Panc1 (cell line): ENCODE results near the gene TM2D3. TPM values are rescaled to one million over a fixed set of nuclear protein-coding genes. Genes with fewer than 3 reads are reported as not detected.

Source experiments
- ATAC-seq: fragments of 200-7000 bp; cut with Tn5 transposase; 2 replicates; pipeline ENCODE4 v1.9.1; 2020; ENCODE audit warnings: mild to moderate bottlenecking, moderate library complexity
- BruUV-seq: library from RNA; stranded (reverse); fragments of 400-500 nt; replicated peaks from 2 replicates; lab custom pipeline; 2021; lab: Mats Ljungman, UMichigan
- CTCF ChIA-PET: fragments of 300-600 bp; sonication (Branson Sonifier 250); formaldehyde crosslinking; loops from one replicate; lab custom pipeline; 2022; ENCODE audit warnings: antibody characterized with exemption; lab: Charles Lee
- POLR2A ChIA-PET: fragments of 300-600 bp; sonication (Branson Sonifier 250); formaldehyde crosslinking; loops from one replicate; lab custom pipeline; 2022; ENCODE audit warnings: antibody characterized with exemption; lab: Charles Lee
- DNase-seq: peaks from one replicate; pipeline ENCODE4 v3.0.0-alpha.2; 2010; ENCODE audit warnings: low read depth, low spot score
- H3K27ac ChIP-seq: 2 replicates; pipeline ENCODE4 v1.5.1; 2011; ENCODE audit warnings: mild to moderate bottlenecking, low read length, inconsistent platforms
- H3K27me3 ChIP-seq: fragments of 200-500 bp; sonication (Bioruptor generic); 2 replicates; pipeline ENCODE4 v1.6.0; 2014; ENCODE audit warnings: low read length, inconsistent platforms; ENCODE audit not compliant: control insufficient read depth, insufficient read depth
- H3K36me3 ChIP-seq: fragments of 200-500 bp; sonication (Bioruptor generic); 2 replicates; pipeline ENCODE4 v1.5.1; 2014; ENCODE audit warnings: inconsistent platforms, mild to moderate bottlenecking, low read length, moderate library complexity; ENCODE audit not compliant: control insufficient read depth, insufficient read depth
- H3K4me1 ChIP-seq: 2 replicates; pipeline ENCODE4 v1.5.1; 2011; ENCODE audit warnings: inconsistent platforms, mild to moderate bottlenecking, low read length, moderate library complexity; ENCODE audit not compliant: control insufficient read depth, insufficient read depth
- H3K4me3 ChIP-seq, 2 experiments: 2 replicates each; pipeline ENCODE4 v1.5.1; 2011 to 2012; ENCODE audit warnings: low read depth in 2 of 2, low read length in 2 of 2, mild to moderate bottlenecking in 2 of 2, inconsistent platforms in 1 of 2, moderate library complexity in 1 of 2
- H3K9me3 ChIP-seq: fragments of 200-500 bp; sonication (Bioruptor generic); 2 replicates; pipeline ENCODE4 v1.5.1; 2014; ENCODE audit warnings: low read depth, mild to moderate bottlenecking, inconsistent platforms, low read length, moderate library complexity; ENCODE audit not compliant: control insufficient read depth, insufficient read depth
- CTCF ChIP-seq: fragments of 450-650 bp; IDR thresholded peaks from 2 replicates; pipeline ENCODE4 v1.5.1; 2017; ENCODE audit warnings: mild to moderate bottlenecking
- POLR2AphosphoS5 ChIP-seq: IDR thresholded peaks from 2 replicates; pipeline ENCODE4 v1.6.1; 2012; ENCODE audit warnings: mild to moderate bottlenecking, low read depth, low read length, moderate library complexity
- REST ChIP-seq, 2 experiments: IDR thresholded peaks; 2 replicates each; pipeline ENCODE4 v1.6.1; 2011 to 2012; ENCODE audit warnings: low read depth in 2 of 2, control low read depth in 1 of 2, low read length in 1 of 2, mild to moderate bottlenecking in 1 of 2, moderate library complexity in 1 of 2; ENCODE audit not compliant: insufficient read depth in 1 of 2
- SIN3A ChIP-seq: IDR thresholded peaks from 2 replicates; pipeline ENCODE4 v1.6.1; 2012; ENCODE audit warnings: low read depth, mild to moderate bottlenecking, low read length, moderate library complexity, borderline replicate concordance; ENCODE audit not compliant: insufficient read depth
- TCF7L2 ChIP-seq: IDR thresholded peaks from 2 replicates; pipeline ENCODE4 v1.6.1; 2011; ENCODE audit warnings: mild to moderate bottlenecking, low read depth, low read length, inconsistent platforms
- in situ Hi-C: cut with HindIII; loops from 2 replicates; pipeline ENCODE4 v1.10.0; 2016; ENCODE audit warnings: low sequenced_read_pairs, low pct_unique_long_range_greater_than_20kb
- intact Hi-C: fragments of 100-400 bp; cut with micrococcal nuclease; formaldehyde crosslinking; loops from one replicate; pipeline ENCODE4 v1.10.0; 2022; ENCODE audit not compliant: unreplicated experiment
- total RNA-seq: library from RNA; stranded (reverse); gene quantifications from one replicate; pipeline ENCODE4 v1.2.1, GENCODE V29; 2021; ENCODE audit not compliant: unreplicated experiment

The TM2D3 gene
- total RNA-seq, 1 experiment from 2014 or later: 53.4 TPM

GRCh38 chr15:101620671-101621070 is 31.5 kb downstream of the TM2D3 start:
- H3K9me3 ChIP-seq: no peaks in the 10 kb centered on the region
- ChIA-PET CTCF (no interaction called here), POLR2A (no interaction called here)
- peaks cover 10% of the 10 kb centered on the region for H3K4me1 ChIP-seq
- intact Hi-C loops: no loop called here
- in situ Hi-C loops: no loop called here
- ATAC-seq: no peak
- no peak overlapping the region for H3K4me3 ChIP-seq
- no peaks in the 10 kb centered on the region for H3K27me3 ChIP-seq
- TF ChIP-seq TCF7L2 (no peak), REST (IDR thresholded peaks at IDR 0.05; ENCODE audit: insufficient read depth in 1 of 2, low read depth in 2 of 2, low read length in 1 of 2) (no peak), POLR2AphosphoS5 (no peak), CTCF (no peak)
- BruUV-seq: no TSS peak
- no peak for DNase-seq
- H3K36me3 ChIP-seq: no peaks in the 10 kb centered on the region
- no peak overlapping the region for H3K27ac ChIP-seq

GRCh38 chr15:101619615-101619865 is 32.6 kb downstream of the TM2D3 start:
- no peak overlapping the region for H3K27ac ChIP-seq
- no peaks in the 10 kb centered on the region for H3K27me3 ChIP-seq
- DNase-seq (no peak), ATAC-seq (no peak)
- H3K4me3 ChIP-seq: no peak overlapping the region
- peaks cover 10% of the 10 kb centered on the region for H3K4me1 ChIP-seq
- BruUV-seq: no TSS peak
- no peaks in the 10 kb centered on the region for H3K36me3 ChIP-seq
- intact Hi-C loops: no loop called here
- no peak for TF ChIP-seq CTCF
- no peak for TF ChIP-seq TCF7L2
- TF ChIP-seq REST (IDR thresholded peaks at IDR 0.05; ENCODE audit: insufficient read depth in 1 of 2, low read depth in 2 of 2, low read length in 1 of 2): no peak
- TF ChIP-seq SIN3A: no peak
- no peak for TF ChIP-seq POLR2AphosphoS5
- in situ Hi-C loops: no loop called here
- POLR2A ChIA-PET: no interaction called here
- CTCF ChIA-PET: no interaction called here
- H3K9me3 ChIP-seq: no peaks in the 10 kb centered on the region
